Endodermal cell (in vitro differentiated cells): ENCODE measurements around the gene PRRT3. TPM values are rescaled to one million over a fixed set of nuclear protein-coding genes. Genes with fewer than 3 reads are reported as not detected.

ENCODE experiments used
- DNase-seq: peaks from one replicate; pipeline ENCODE4 v3.0.0-alpha.2; 2017
- H3K27ac ChIP-seq: 2 replicates; pipeline ENCODE4 v1.5.1; 2013; ENCODE audit warnings: mild to moderate bottlenecking, low read depth, low read length, moderate library complexity
- H3K27me3 ChIP-seq: 2 replicates; pipeline ENCODE4 v1.6.1; 2013; ENCODE audit warnings: mild to moderate bottlenecking, low read length, moderate library complexity; ENCODE audit not compliant: insufficient read depth, control insufficient read depth, poor library complexity, severe bottlenecking
- H3K36me3 ChIP-seq: 2 replicates; pipeline ENCODE4 v1.7.0; 2013; ENCODE audit warnings: mild to moderate bottlenecking, low read length, moderate library complexity; ENCODE audit not compliant: control insufficient read depth, insufficient read depth
- H3K4me1 ChIP-seq: one replicate; pipeline ENCODE4 v1.7.0; 2013; ENCODE audit warnings: low read length; ENCODE audit not compliant: control insufficient read depth, insufficient read depth
- H3K4me3 ChIP-seq: 2 replicates; pipeline ENCODE4 v1.5.1; 2013; ENCODE audit warnings: mild to moderate bottlenecking, low read length, moderate library complexity
- H3K9ac ChIP-seq: 2 replicates; pipeline ENCODE4 v1.6.1; 2013; ENCODE audit warnings: mild to moderate bottlenecking, low read length, moderate library complexity; ENCODE audit not compliant: poor library complexity, severe bottlenecking; ENCODE audit errors: extremely low read depth
- H3K9me3 ChIP-seq: 2 replicates; pipeline ENCODE4 v1.6.1; 2013; ENCODE audit warnings: mild to moderate bottlenecking, low read length, moderate library complexity; ENCODE audit not compliant: control insufficient read depth
- H3K27ac Mint-ChIP-seq: 2 replicates; pipeline ENCODE4 v1.8.0; 2020; ENCODE audit warnings: mixed read lengths
- H3K27me3 Mint-ChIP-seq: 2 replicates; pipeline ENCODE4 v1.8.0; 2021; ENCODE audit warnings: mild to moderate bottlenecking, mixed read lengths; ENCODE audit not compliant: insufficient read depth
- H3K36me3 Mint-ChIP-seq: 2 replicates; pipeline ENCODE4 v1.8.0; 2020; ENCODE audit warnings: low read depth, mixed read lengths
- H3K4me1 Mint-ChIP-seq: 2 replicates; pipeline ENCODE4 v1.8.0; 2020; ENCODE audit warnings: mixed read lengths
- H3K4me3 Mint-ChIP-seq: 2 replicates; pipeline ENCODE4 v1.8.0; 2020; ENCODE audit warnings: mild to moderate bottlenecking, moderate library complexity, mixed read lengths
- H3K9me3 Mint-ChIP-seq: 2 replicates; pipeline ENCODE4 v1.8.0; 2020; ENCODE audit warnings: mild to moderate bottlenecking, mixed read lengths
- WGBS, 2 experiments: methylation state at CpG; one replicate each; pipeline versions ENCODE4 v1.1.5 to v1.1.7; 2013; ENCODE audit warnings: missing lambda C conversion rate in 2 of 2, mixed read lengths in 1 of 2; ENCODE audit not compliant: insufficient coverage in 1 of 2, insufficient read length in 1 of 2; 5-methylcytosine and 5-hydroxymethylcytosine counted together
- total RNA-seq, 2 donors: library from RNA; stranded (reverse); fragmentation: NEBNext Ultra II Directional in 1 of 2; extraction: Animal tissue kit (Norgen Biotek cat#: 25700) in 1 of 2; gene quantifications; 2 replicates in 1 of 2; 3 replicates in 1 of 2; pipeline ENCODE4 v1.2.1, GENCODE V29; 2021
- TF ChIP-seq, protein P1 (sequence below): fragments of 200-600 bp; sonication (generic); conservative IDR thresholded peaks from 2 replicates; pipeline ENCODE4 v1.5.0; 2021; ENCODE audit warnings: antibody characterized with exemption, mild to moderate bottlenecking

PRRT3 gene
- total RNA-seq, 2 donors from 2014 or later = 7.4 to 11.3 TPM

DNA sequence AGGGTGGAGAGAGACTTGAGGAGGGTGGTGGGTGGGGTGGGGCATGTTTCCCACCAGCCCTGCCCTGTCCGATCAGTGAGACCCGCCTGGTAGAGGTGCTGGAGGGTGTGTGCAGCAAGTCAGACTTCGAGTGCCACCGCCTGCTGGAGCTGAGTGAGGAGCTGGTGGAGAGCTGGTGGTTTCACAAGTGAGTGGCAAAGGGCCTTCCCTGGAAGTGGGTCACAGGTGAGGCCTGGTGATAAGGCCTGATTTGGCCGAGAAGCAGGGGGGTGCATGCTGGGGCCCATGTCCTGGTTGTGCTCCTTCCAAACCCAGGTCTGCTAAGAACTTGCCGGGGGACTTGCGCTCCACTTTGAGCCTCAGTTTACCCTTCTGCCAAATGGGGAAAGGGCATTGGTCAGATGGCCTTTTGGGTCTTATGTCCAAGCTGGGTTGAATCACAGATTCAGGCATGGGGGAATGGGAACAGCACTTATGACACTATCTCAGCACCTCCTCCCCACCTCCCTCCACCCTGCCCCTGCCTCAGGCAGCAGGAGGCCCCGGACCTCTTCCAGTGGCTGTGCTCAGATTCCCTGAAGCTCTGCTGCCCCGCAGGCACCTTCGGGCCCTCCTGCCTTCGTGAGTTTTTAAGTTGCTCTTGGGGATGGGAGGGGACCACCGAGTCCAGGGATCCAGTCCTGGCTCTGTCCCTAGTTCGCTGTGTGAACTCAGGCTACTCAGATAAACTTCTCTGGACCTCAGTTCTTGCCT lies 14.5 kb downstream of the PRRT3 start:
- Mint-ChIP-seq H3K27ac (no peak overlapping the region), H3K36me3 (peaks cover 44% of the 10 kb centered on the region), H3K4me1 (peaks cover 13% of the 10 kb centered on the region), H3K4me3 (no peak overlapping the region), H3K9me3 (peaks cover 4% of the 10 kb centered on the region), H3K27me3 (no peaks in the 10 kb centered on the region)
- TF ChIP-seq, protein P1, sequence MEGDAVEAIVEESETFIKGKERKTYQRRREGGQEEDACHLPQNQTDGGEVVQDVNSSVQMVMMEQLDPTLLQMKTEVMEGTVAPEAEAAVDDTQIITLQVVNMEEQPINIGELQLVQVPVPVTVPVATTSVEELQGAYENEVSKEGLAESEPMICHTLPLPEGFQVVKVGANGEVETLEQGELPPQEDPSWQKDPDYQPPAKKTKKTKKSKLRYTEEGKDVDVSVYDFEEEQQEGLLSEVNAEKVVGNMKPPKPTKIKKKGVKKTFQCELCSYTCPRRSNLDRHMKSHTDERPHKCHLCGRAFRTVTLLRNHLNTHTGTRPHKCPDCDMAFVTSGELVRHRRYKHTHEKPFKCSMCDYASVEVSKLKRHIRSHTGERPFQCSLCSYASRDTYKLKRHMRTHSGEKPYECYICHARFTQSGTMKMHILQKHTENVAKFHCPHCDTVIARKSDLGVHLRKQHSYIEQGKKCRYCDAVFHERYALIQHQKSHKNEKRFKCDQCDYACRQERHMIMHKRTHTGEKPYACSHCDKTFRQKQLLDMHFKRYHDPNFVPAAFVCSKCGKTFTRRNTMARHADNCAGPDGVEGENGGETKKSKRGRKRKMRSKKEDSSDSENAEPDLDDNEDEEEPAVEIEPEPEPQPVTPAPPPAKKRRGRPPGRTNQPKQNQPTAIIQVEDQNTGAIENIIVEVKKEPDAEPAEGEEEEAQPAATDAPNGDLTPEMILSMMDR = no peak
- no peak overlapping the region for H3K4me3 ChIP-seq
- H3K4me1 ChIP-seq = no peaks in the 10 kb centered on the region
- peaks cover 38% of the 10 kb centered on the region for H3K36me3 ChIP-seq
- no peaks in the 10 kb centered on the region for H3K27me3 ChIP-seq
- DNase-seq = no peak
- H3K9ac ChIP-seq = no peak overlapping the region
- WGBS, 2 experiments = 94 to 97% methylated on average over 8 to 13 of the region's 13 CpGs
- H3K27ac ChIP-seq = no peak overlapping the region
- H3K9me3 ChIP-seq = no peaks in the 10 kb centered on the region

GRCh38 chr3:9935966-9936510 lies 16.2 kb downstream of the PRRT3 start:
- no peak overlapping the region for H3K27ac ChIP-seq
- WGBS, 2 experiments = 87 to 100% methylated on average over 3 to 5 of the region's 5 CpGs
- no peak overlapping the region for H3K4me3 Mint-ChIP-seq
- H3K4me1 ChIP-seq = no peaks in the 10 kb centered on the region
- peaks cover 2% of the 10 kb centered on the region for H3K27me3 Mint-ChIP-seq
- no peaks in the 10 kb centered on the region for H3K9me3 ChIP-seq
- H3K4me3 ChIP-seq = peak overlapping the region; percentile 93
- H3K27me3 ChIP-seq = no peaks in the 10 kb centered on the region
- no peak for DNase-seq
- peaks cover 35% of the 10 kb centered on the region for H3K36me3 ChIP-seq
- H3K9ac ChIP-seq = no peak overlapping the region
- peaks cover 35% of the 10 kb centered on the region for H3K36me3 Mint-ChIP-seq
- peaks cover 13% of the 10 kb centered on the region for H3K4me1 Mint-ChIP-seq
- H3K9me3 Mint-ChIP-seq = peaks cover 5% of the 10 kb centered on the region
- TF ChIP-seq, protein P1 = no peak
- no peak overlapping the region for H3K27ac Mint-ChIP-seq

DNA sequence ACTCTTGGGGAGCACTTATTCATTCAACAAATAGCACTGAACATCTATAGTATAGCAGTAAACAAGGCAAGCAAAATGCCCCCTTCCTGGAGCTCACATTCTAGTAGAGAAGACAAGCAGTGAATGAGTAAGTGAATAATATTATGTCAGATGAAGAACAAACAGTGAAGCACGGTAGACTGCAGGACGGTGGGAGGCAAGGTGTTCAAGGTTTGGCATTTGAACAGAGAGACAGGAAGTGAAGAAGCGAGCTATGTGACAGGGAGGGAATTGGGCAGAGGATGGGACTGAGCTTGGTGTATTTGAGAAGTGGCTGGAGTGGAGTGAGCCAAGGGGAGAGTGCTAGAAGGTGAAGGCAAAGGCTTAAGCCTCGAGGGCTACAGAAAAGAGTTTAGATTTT lies 17.2 kb downstream of the PRRT3 start:
- Histone ChIP-seq H3K9me3 (no peaks in the 10 kb centered on the region), H3K4me1 (no peaks in the 10 kb centered on the region), H3K9ac (no peak overlapping the region), H3K4me3 (peak overlapping the region; percentile 93), H3K36me3 (peaks cover 31% of the 10 kb centered on the region), H3K27me3 (no peaks in the 10 kb centered on the region), H3K27ac (no peak overlapping the region)
- DNase-seq = no peak
- Mint-ChIP-seq H3K27ac (no peak overlapping the region), H3K36me3 (peaks cover 39% of the 10 kb centered on the region), H3K27me3 (peaks cover 2% of the 10 kb centered on the region), H3K4me1 (peaks cover 13% of the 10 kb centered on the region), H3K4me3 (peak overlapping the region; percentile 76), H3K9me3 (peaks cover 9% of the 10 kb centered on the region)
- 67 to 74% methylated on average over 3 to 4 of the region's 4 CpGs for WGBS, 2 experiments
- TF ChIP-seq, protein P1 = no peak
